Endothelial cell of umbilical vein (primary cell): ENCODE measurements around the gene EHD1.

Source experiments
- CTCF ChIP-seq, 2 donors: IDR thresholded peaks; 1 replicate in 1 of 2; 2 replicates in 1 of 2; pipeline ENCODE4 v1.5.1; 2011; ENCODE audit warnings: low read length in 2 of 2, mild to moderate bottlenecking in 2 of 2, moderate library complexity in 2 of 2, control low read depth in 1 of 2, inconsistent platforms in 1 of 2, low read depth in 1 of 2; ENCODE audit not compliant: insufficient read depth in 1 of 2; ENCODE audit errors: extremely low read depth in 1 of 2
- EZH2 ChIP-seq: IDR thresholded peaks from 2 replicates; pipeline ENCODE4 v1.6.1; 2012; ENCODE audit warnings: borderline replicate concordance, low read depth, mild to moderate bottlenecking, moderate library complexity, low read length, inconsistent platforms; ENCODE audit not compliant: severe bottlenecking
- JUN ChIP-seq: IDR thresholded peaks from 2 replicates; pipeline ENCODE4 v1.6.1; 2011; ENCODE audit warnings: borderline replicate concordance, low read depth; ENCODE audit not compliant: insufficient read length, insufficient read depth
- MAX ChIP-seq: IDR thresholded peaks from 2 replicates; pipeline ENCODE4 v1.6.1; 2011; ENCODE audit not compliant: insufficient read depth, insufficient read length
- MYC ChIP-seq: IDR thresholded peaks from one replicate; pipeline ENCODE4 v1.6.1; 2011; ENCODE audit warnings: mild to moderate bottlenecking, low read depth, low read length
- POLR2A ChIP-seq: IDR thresholded peaks from 2 replicates; pipeline ENCODE4 v1.6.1; 2012; ENCODE audit warnings: low read depth, mild to moderate bottlenecking, control low read depth, low read length
- POLR2AphosphoS5 ChIP-seq: IDR thresholded peaks from 2 replicates; pipeline ENCODE4 v1.6.1; 2012; ENCODE audit warnings: low read depth, mild to moderate bottlenecking, control low read depth, low read length, moderate library complexity; ENCODE audit not compliant: insufficient read depth

GRCh38 chr11:64894070-64894811 lies 15.8 kb upstream of the EHD1 start:
- TF ChIP-seq CTCF (IDR thresholded peaks at IDR 0.05; ENCODE audit: extremely low read depth in 1 of 2, insufficient read depth in 1 of 2, low read depth in 1 of 2, low read length in 2 of 2) (peak; percentile 93 to 95), MYC (no peak), MAX (no peak), POLR2AphosphoS5 (no peak), EZH2 (no peak), POLR2A (no peak), JUN (no peak)
